GM23248 (cell line): ENCODE measurements around the gene SLIT3.

Source experiments
- EZH2 ChIP-seq: fragments of 200-600 bp; sonication (generic); IDR thresholded peaks from 2 replicates; pipeline ENCODE4 v1.6.1; 2018; ENCODE audit warnings: antibody characterized with exemption, mild to moderate bottlenecking; ENCODE audit not compliant: insufficient read depth, poor library complexity, severe bottlenecking
- EZH2phosphoT487 ChIP-seq: fragments of 200-600 bp; sonication (generic); IDR thresholded peaks from 2 replicates; pipeline ENCODE4 v1.6.1; 2018; ENCODE audit warnings: antibody characterized with exemption, moderate library complexity, mild to moderate bottlenecking, low read depth; ENCODE audit not compliant: insufficient read depth

DNA sequence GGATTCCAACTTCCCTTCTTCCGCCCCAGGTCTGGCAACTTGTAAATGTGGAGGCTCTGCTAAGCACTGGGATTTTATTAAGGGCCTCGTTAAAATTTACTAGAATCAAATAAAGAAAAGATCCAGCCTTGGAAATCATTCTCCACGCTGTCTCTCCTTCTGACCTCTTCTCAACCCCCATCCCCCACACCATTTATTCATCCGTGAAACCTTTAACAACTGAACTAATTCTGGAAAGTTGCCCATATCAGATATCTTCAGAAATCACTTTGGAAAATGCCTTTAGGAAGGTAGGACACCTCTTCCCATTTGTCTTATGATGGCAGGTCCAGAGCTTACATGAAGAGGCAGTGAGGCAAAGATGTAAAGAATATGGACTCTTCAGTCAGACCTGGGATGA is 288.5 kb downstream of the SLIT3 start:
- TF ChIP-seq EZH2 (no peak), EZH2phosphoT487 (no peak)
